Spleen (tissue), 11 donors: Measurements from ENCODE around the gene UPK3A. TPM values are rescaled to one million over a fixed set of nuclear protein-coding genes. Genes with fewer than 3 reads are reported as not detected.
"Not testable (repeated sequence)": the region's sequence is repeated elsewhere in the genome, so short reads cannot be mapped to it uniquely, and the experiment has no call there.

Experiments used
- DNase-seq: peaks from one replicate; pipeline ENCODE4 v3.0.0-alpha.2; 2020
- H3K27ac ChIP-seq, 8 donors: fragments of 200-600 bp; sonication (generic) in 7 of 8; 1 replicate in 4 of 8; 2 replicates in 4 of 8; pipeline versions ENCODE4 v1.5.0 to v1.8.0; 2016 to 2021; ENCODE audit warnings: inconsistent platforms in 4 of 8, mild to moderate bottlenecking in 4 of 8, moderate library complexity in 1 of 8
- H3K27me3 ChIP-seq, 7 donors: fragments of 200-600 bp; sonication (generic) in 6 of 7; replicated peaks in 1 of 7; 1 replicate in 4 of 7; 2 replicates in 3 of 7; pipeline versions ENCODE4 v1.5.0 to v1.8.0; 2016 to 2021; ENCODE audit warnings: inconsistent platforms in 3 of 7, mild to moderate bottlenecking in 1 of 7
- H3K36me3 ChIP-seq, 6 donors: fragments of 200-600 bp; sonication (generic) in 5 of 6; 1 replicate in 4 of 6; 2 replicates in 2 of 6; pipeline versions ENCODE4 v1.5.0 to v1.8.0; 2016 to 2021; ENCODE audit warnings: inconsistent platforms in 2 of 6
- H3K4me1 ChIP-seq, 6 donors: fragments of 200-600 bp; sonication (generic) in 5 of 6; 1 replicate in 3 of 6; 2 replicates in 3 of 6; pipeline versions ENCODE4 v1.5.0 to v1.8.0; 2016 to 2021; ENCODE audit warnings: inconsistent platforms in 3 of 6
- H3K4me3 ChIP-seq, 8 donors: fragments of 200-600 bp; sonication (generic) in 7 of 8; 1 replicate in 4 of 8; 2 replicates in 4 of 8; pipeline versions ENCODE4 v1.5.0 to v1.8.0; 2016 to 2021; ENCODE audit warnings: inconsistent platforms in 4 of 8, mild to moderate bottlenecking in 4 of 8, moderate library complexity in 2 of 8
- H3K9me3 ChIP-seq, 8 donors: fragments of 200-600 bp; sonication (generic) in 7 of 8; 1 replicate in 4 of 8; 2 replicates in 4 of 8; pipeline versions ENCODE4 v1.5.0 to v1.8.0; 2016 to 2021; ENCODE audit warnings: inconsistent platforms in 4 of 8
- POLR2A ChIP-seq, 3 donors: fragments of 450-650 bp; IDR thresholded peaks; one replicate each; pipeline ENCODE4 v1.5.1; 2017; ENCODE audit warnings: antibody characterized with exemption in 3 of 3, mild to moderate bottlenecking in 1 of 3
- POLR2AphosphoS5 ChIP-seq, 3 donors: sonication (generic); formaldehyde crosslinking; IDR thresholded peaks; one replicate each; pipeline ENCODE4 v1.5.1; 2017; ENCODE audit warnings: antibody characterized with exemption in 3 of 3
- WGBS, 5 donors: extraction: QIAGEN DNeasy Blood & Tissue Kit in 3 of 5; methylation state at CpG; one replicate each; pipeline versions ENCODE4 v1.1.5 to v1.1.7; 2013 to 2018; 5-methylcytosine and 5-hydroxymethylcytosine counted together
- intact Hi-C: fragments of 100-400 bp; cut with DNase I; formaldehyde crosslinking; loops from one replicate; pipeline ENCODE4 v1.15.0; 2023; ENCODE audit warnings: low total_unique reads
- polyA plus RNA-seq, 3 donors: library from polyadenylated mRNA; stranded (reverse); fragments of 200-250 nt; gene quantifications; one replicate each; pipeline ENCODE4 v1.2.1, GENCODE V29; 2013
- total RNA-seq, 7 donors: library from RNA; depleted of rRNA in 3 of 7; stranded (reverse); fragments of >200 nt in 3 of 7; fragmentation: NEBNext Ultra II Directional in 4 of 7; extraction: Animal tissue kit (Norgen Biotek cat#: 25700) in 4 of 7; gene quantifications; one replicate each; pipeline versions ENCODE4 v1.1.0 to v1.2.1, GENCODE V29; 2016 to 2021
- TF ChIP-seq, protein P1 (sequence below), 11 experiments: fragments of 200-600 bp in 7 of 11; fragments of 450-650 bp in 4 of 11; sonication (generic) in 4 of 11; IDR thresholded peaks in 8 of 11; conservative IDR thresholded peaks in 3 of 11; 1 replicate in 7 of 11; 2 replicates in 4 of 11; pipeline versions ENCODE4 v1.4.0 to v1.8.0; 2016 to 2021; ENCODE audit warnings: antibody characterized with exemption in 11 of 11, inconsistent platforms in 4 of 11, mild to moderate bottlenecking in 1 of 11
- donor health status: healthy with polysubstance abuse.
- donor health status: DM: no; HTN: no; CAD: no; lungs with moderate emphysema.
- donor health status: DM: no; HTN: no; CAD: no.
- donor health status: Bipolar disorder and iron deficiency.
- donor health status: healthy.
- donor health status: DM: no; HTN: no; CAD: no.
- donor health status: DM: yes; HTN: yes; CAD: no.

Gene UPK3A
- total and polyA plus RNA-seq, 10 donors: 0.35 to 2.7 (median 1.4) TPM; not detected in 5

DNA sequence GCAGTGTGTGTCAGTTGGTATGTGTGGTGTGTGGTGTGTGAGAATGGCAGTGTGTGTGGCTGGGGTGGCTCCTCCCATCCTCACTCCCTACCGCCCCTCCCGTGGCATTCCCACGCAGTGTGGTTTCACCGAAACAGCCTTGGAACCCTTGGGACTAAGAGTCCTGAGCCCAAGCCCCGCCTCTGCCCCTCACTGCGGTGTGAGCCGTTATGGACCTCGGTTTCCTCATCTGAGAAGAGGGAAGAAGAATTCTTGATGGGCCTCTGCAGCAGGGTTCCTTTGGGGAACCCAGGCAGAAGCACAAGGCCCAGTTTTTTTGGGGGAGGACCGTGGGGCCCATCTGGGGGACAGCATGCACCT, 7.2 kb downstream of the UPK3A start:
- Histone ChIP-seq H3K27me3 (peaks cover 0 to 13% (median 0%) of the 10 kb centered on the region in 7 donors), H3K4me1 (peaks cover 0 to 70% (median 29%) of the 10 kb centered on the region in 6 donors), H3K36me3 (no peaks in the 10 kb centered on the region), H3K4me3 (no peak overlapping the region), H3K27ac (no peak overlapping the region), H3K9me3 (no peaks in the 10 kb centered on the region)
- WGBS, 5 donors: 64 to 83% (median 67%) methylated on average over 9 of the region's 9 CpGs
- intact Hi-C loops: no loop called here
- no peak for DNase-seq
- no peak for TF ChIP-seq POLR2A (IDR thresholded peaks at IDR 0.05)
- TF ChIP-seq, protein P1, sequence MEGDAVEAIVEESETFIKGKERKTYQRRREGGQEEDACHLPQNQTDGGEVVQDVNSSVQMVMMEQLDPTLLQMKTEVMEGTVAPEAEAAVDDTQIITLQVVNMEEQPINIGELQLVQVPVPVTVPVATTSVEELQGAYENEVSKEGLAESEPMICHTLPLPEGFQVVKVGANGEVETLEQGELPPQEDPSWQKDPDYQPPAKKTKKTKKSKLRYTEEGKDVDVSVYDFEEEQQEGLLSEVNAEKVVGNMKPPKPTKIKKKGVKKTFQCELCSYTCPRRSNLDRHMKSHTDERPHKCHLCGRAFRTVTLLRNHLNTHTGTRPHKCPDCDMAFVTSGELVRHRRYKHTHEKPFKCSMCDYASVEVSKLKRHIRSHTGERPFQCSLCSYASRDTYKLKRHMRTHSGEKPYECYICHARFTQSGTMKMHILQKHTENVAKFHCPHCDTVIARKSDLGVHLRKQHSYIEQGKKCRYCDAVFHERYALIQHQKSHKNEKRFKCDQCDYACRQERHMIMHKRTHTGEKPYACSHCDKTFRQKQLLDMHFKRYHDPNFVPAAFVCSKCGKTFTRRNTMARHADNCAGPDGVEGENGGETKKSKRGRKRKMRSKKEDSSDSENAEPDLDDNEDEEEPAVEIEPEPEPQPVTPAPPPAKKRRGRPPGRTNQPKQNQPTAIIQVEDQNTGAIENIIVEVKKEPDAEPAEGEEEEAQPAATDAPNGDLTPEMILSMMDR (IDR thresholded peaks at IDR 0.05 in 8 of 11, conservative IDR thresholded peaks at IDR 0.05 in 3 of 11): no peak
- no peak for TF ChIP-seq POLR2AphosphoS5 (IDR thresholded peaks at IDR 0.05)

DNA sequence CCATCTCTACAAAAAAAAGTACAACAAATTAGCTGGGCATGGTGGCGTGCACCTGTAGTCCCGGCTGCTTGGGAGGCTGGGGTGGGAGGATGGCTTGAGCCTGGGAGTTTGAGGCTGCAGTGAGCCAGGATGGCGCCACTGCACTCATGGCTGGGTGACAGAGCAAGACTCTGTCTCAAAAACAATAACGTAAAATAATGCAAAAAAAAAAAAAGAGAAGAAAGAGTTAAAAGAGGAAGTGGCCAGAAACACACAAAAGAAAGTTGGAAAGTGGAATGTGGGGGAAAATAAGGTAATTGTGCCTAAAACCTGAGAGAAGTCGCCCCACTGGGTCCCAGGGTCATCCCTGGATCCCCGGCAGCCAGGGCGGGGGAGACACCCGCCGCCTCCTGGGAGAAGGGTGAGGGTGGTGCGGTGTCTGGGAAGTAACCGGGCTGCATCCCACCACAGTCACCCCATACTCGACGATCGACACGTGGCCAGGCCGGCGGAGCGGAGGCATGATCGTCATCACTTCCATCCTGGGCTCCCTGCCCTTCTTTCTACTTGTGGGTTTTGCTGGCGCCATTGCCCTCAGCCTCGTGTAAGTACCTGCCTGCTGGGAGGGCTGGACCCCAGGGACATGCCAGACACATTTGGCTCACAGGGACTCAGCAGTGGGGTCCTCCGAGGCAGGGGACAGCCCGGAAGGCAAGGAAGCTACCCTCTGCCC, 8.1 kb downstream of the UPK3A start:
- 58 to 69% (median 61%) methylated on average over 23 of the region's 23 CpGs for WGBS, 5 donors
- Histone ChIP-seq H3K27me3 (peaks cover 0 to 13% (median 0%) of the 10 kb centered on the region in 7 donors), H3K4me1 (peaks cover 0 to 66% (median 24%) of the 10 kb centered on the region in 6 donors), H3K4me3 (no peak overlapping the region), H3K27ac (no peak overlapping the region), H3K9me3 (no peaks in the 10 kb centered on the region), H3K36me3 (no peaks in the 10 kb centered on the region)
- DNase-seq: no peak
- no peak for TF ChIP-seq POLR2A (IDR thresholded peaks at IDR 0.05)
- TF ChIP-seq, protein P1 (IDR thresholded peaks at IDR 0.05 in 8 of 11, conservative IDR thresholded peaks at IDR 0.05 in 3 of 11): no peak
- peak in 1 of 3 donors; percentile 17 for TF ChIP-seq POLR2AphosphoS5 (IDR thresholded peaks at IDR 0.05)
- intact Hi-C loops: no loop called here

DNA sequence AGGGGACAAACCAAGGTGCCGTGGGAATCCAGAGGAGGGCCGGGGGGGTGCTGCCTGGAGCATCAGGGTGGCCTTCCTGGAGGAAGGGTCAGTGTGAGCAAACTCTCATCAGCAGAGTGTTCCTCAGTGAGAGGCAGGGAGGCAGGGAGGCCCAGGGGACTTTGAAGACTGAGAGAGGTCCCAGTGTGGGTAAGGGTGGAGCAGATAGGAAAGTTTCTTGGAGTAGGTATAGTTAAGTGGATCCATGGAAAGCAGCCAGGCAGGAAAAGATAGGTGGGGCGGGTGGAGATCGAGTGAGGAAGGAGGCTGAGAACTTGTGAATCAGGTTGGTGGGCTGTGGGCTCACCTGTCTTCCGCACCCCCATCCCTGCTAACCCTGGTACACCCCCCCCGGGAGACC, 9.3 kb downstream of the UPK3A start:
- H3K27ac ChIP-seq: no peak overlapping the region
- DNase-seq: no peak
- H3K4me1 ChIP-seq: peaks cover 0 to 55% (median 17%) of the 10 kb centered on the region in 6 donors
- 74 to 88% (median 86%) methylated on average over 6 of the region's 6 CpGs for WGBS, 5 donors
- intact Hi-C loops: no loop called here
- H3K9me3 ChIP-seq: no peaks in the 10 kb centered on the region
- no peak for TF ChIP-seq POLR2A (IDR thresholded peaks at IDR 0.05)
- TF ChIP-seq POLR2AphosphoS5 (IDR thresholded peaks at IDR 0.05): no peak
- TF ChIP-seq, protein P1 (IDR thresholded peaks at IDR 0.05 in 8 of 11, conservative IDR thresholded peaks at IDR 0.05 in 3 of 11): no peak
- H3K36me3 ChIP-seq: no peaks in the 10 kb centered on the region
- H3K4me3 ChIP-seq: no peak overlapping the region
- H3K27me3 ChIP-seq: peaks cover 0 to 10% (median 0%) of the 10 kb centered on the region in 7 donors

DNA sequence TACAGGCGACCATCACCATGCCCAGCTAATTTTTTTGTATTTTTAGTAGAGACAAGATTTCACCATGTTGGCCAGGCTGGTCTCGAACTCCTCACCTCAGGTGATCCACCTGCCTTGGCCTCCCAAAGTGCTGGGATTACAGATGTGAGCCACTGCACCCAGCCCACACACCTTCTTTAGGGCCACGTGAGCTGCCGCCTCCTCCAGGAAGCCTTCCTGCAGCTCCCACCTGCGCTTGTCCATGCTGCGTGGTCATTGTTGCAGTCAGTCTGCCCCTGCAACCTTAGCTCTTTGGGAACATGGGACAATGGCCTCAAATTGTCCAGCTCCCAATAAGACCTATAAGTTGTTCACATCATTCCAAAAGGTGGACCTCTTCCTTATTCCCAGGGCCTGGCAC, 10.3 kb downstream of the UPK3A start:
- H3K9me3 ChIP-seq, intact Hi-C loops, DNase-seq, H3K27ac ChIP-seq, H3K4me3 ChIP-seq, H3K27me3 ChIP-seq, H3K36me3 ChIP-seq: not testable (repeated sequence)
- peaks cover 0 to 47% (median 17%) of the 10 kb centered on the region in 6 donors for H3K4me1 ChIP-seq
- WGBS, 5 donors: 92 to 96% (median 93%) methylated on average over 6 of the region's 6 CpGs
